GM20431 (cell line): ENCODE results near the gene GALNT13.

Experiments
- in situ Hi-C: fragments of 300-500 bp; cut with MseI, MboI; formaldehyde crosslinking; loops from one replicate; pipeline ENCODE4 v1.15.0; 2020; ENCODE audit warnings: low sequenced_read_pairs; ENCODE audit not compliant: unreplicated experiment

GALNT13 gene

DNA sequence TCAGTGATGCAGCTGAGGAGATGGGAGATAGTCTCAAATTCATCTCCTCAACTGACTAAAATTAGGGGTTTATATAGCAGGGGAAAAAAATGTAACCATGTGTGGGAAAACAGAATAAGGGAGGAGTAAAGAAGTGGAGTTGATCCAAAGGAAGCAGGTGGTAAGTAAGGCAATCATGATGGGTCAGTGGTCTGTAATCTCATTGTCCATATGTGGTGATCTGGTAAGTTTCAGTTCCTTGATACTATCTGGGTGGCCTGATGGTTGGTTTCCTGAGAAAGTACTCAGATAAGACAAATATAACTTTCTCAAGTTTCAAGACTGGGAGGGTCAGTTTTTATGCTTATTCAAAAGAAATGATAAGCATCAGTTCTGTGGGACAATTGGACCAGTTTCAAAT is 514.5 kb downstream of the GALNT13 start:
- in situ Hi-C loops = no loop called here

DNA sequence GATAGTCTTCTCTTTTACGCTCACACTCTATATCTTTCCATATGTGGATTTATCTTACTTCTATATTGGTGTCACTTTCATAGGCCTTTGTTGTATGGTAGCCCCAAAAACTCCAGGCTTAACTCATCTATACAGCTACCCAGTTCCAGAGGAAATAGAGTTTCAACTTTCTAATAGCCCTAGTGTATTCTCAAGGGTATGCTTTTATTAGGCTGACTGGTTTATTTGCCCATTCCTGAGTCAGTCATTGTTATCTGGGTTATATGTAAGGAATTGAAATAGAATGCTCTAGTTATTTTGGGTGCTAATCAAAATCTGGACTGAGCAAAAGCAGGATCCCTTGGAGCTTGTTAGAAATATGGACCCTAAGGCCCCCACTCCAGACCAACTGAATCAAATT is 519.3 kb downstream of the GALNT13 start:
- in situ Hi-C loops = no loop called here

DNA sequence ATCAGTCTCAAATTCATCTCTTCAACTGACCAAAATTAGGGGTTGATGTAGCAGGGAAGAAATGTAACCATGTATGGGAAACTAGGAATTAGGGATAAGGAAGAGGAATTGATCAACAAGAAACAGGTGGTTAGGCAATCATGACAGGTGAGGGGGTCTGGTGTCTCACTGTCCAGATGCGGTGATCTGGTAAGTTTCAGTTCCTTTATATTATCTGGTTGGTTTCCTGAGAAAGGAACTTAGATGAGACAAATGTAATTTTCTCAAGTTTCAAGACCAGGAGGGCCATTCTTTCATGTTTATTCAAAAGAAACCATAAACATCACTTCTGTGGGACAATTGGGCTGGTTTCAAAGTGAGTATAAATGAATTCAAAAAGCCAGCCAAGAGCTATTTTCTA is 520.5 kb downstream of the GALNT13 start:
- in situ Hi-C loops = no loop called here

DNA sequence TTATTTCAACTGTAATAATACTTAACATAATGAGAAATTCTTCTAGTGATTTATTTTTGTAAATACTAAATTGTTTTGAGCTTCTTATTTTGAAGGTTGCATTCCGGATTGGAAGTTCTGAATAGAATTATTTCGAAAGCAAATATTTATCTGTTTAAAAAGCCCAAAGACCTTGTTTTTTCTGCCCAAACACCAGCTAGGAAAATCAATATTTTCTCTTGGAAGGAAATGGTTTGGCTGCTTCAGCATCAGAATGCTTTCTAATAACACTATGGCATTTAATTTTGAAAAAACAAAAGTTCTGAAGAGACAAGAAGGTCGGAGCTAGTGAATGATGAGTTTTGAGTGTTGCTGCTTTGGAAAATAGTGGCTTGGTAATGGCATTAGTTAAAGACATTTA is 522.9 kb downstream of the GALNT13 start:
- in situ Hi-C loops = no loop called here

DNA sequence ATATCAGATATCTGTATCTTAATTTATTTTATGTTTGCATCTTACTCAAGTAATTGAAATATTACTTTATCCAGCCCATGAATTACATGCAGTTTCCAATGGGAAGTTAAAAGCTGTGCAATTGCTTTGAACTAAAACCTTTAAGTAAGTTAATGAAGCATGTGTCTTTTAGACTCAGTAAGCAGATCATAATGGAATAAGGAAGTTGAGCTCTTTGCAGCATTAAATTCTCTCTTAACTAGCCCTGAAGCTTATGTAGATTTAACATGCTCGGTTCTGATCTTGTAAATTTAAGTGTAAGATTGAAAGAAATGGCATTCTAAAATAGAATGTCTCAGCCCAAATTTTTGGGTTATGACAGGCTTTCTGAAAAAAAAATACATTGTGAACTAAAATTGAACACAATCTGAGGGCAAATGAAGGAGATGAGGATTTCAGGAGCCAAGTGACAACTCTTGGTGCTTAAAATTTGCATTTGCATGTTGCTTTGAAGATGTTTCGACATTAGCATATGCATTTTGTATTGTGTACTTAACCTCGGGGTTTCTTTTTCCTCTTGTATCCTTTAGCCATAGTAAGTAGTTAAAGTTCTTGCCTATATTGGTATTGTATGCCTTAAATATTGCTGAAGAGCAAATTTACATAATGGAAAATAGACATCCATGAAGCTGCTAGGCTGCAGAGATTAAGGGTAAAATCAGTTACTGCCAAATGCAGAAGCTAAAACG is 529.0 kb downstream of the GALNT13 start:
- in situ Hi-C loops = loop anchor here (25.0 kb wide), 1 partner anchor 837 kb away; no protein-coding TSS in a partner anchor

DNA sequence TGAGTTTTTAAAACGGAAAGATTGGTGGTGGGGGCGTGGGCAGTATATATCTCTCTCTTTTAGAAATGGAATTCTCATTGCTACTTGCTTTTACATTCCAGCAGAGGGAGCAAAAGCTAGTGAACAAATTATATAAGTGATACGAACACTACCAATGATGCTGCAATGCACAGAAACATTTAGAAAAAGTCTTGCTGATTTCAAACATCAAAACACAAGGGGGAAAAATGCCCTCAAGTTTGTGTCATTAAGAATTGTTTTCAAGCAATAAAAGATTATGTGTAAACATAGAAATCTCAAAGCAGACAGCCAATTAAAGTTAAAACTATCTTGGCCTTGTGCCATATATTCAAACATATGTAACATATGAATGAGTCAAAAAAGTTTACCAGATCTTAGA is 530.5 kb downstream of the GALNT13 start:
- in situ Hi-C loops = loop anchor here (25.0 kb wide), 1 partner anchor 835 kb away; no protein-coding TSS in a partner anchor

DNA sequence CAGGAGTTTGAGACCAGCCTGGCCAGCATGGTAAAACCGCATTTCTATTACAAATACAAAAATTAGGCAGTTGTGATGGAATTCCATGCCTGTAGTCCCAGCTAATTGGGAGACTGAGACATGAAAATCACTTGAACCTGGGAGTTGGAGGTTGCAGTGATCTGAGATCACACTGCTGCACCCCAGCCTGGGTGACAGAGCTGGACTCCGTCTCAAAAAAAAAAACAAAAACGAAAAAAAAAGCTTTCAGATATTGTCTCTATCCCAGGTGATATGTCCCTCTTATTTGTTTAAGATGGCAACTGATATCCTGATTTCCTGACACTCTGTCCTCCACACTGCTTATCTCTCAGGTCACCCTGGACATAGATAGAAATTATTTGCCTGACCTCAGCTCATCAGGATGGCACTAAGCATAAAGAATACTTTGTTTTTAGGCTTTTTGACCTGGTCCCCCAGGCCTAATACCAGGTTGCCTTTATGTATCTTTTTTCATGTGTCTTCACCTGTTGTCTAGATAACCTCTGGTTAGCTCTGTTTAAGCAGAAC is 531.6 kb downstream of the GALNT13 start:
- in situ Hi-C loops = loop anchor here (25.0 kb wide), 1 partner anchor 834 kb away; no protein-coding TSS in a partner anchor

DNA sequence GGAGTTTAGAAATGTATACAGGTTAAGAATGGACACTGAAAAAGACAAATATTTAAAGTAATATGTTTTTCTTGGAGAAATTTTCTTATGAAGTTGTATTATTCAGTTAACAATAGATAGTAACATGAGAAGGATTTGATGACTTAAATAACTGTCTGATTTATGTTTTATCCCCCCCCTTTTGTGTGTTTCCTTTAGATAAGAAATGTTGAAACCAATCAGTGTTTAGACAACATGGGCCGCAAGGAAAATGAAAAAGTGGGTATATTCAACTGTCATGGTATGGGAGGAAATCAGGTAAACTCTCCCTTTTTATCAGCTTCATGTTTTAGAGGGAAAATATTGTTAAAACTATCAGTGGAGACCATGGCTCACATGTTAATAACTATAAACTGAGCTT is 537.1 kb downstream of the GALNT13 start:
- in situ Hi-C loops = loop anchor here (25.0 kb wide), 1 partner anchor 829 kb away; no protein-coding TSS in a partner anchor

DNA sequence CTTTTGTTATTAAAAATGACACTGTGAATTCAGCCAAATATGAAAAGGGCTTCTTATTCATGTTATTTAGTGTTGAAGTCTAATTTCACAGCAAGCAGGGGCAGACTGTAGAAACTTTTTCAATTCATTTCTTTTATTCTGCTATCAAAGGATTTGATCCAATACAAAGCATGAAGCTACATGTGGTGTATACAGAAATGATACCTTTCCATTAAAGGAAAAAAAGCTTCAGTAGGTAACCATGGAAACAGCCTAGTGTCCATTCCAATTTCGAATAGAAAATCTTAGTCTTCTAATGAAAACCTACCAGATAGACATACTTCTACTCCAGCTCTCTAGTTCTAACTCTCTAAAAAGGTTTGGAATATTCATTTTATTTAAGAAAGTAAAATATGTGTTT is 550.5 kb downstream of the GALNT13 start:
- in situ Hi-C loops = loop anchor here (25.0 kb wide), 1 partner anchor 815 kb away; no protein-coding TSS in a partner anchor

DNA sequence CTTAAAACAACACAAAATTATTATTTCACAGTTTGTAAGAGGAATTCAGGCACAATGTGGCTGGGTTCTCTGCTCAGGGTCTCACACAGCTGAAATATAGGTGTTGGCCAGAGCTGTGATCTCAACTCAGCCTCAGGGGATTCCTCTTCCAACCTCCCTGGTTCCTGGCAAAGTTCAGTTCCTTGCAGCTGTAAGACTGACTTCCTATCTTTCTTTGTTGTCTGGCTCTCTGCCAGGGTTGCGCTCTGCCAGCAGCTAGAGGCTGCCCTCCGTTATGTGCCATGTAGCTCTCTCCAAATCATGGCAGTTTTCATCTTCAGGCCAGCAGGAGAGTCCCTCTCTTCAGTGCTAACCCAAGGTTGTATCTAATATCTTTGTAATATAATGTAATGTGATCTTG is 554.3 kb downstream of the GALNT13 start:
- in situ Hi-C loops = no loop called here

DNA sequence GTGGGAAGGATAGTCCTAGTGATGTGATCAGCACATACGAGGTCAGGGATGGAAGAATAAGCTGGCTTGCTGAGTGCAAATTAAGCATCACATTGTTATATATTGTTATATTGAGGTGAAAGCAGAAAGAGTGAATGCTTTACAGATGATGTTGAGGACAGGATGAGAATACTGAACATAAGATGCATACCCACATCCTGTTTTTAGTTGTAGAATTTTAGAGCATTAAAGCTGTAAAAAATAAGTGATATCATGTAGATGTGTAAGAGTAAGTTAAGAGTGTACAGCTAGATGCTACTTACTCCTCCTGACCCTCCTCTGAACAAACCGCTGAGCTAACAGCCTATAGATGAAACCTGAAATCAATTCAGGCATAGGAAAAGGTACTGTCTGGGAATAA is 555.7 kb downstream of the GALNT13 start:
- in situ Hi-C loops = no loop called here

DNA sequence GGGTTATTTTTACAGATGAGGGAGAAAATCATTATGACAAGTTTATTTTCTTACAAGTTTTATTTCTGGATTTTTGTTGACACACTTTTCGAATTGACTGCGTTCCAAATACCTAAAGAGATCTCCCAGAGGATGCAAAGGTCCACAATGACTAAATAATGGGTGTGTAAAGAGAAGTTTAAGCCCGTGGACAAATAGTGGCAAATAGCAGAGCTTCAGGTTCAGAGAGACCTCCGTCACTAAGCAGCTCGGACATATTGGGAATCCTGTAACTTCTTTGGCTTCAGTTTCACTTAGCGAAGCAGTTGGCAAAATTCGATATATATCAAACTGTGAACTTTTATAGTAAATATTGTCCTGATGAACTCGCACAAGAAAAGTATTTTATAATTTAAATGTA is 556.3 kb downstream of the GALNT13 start:
- in situ Hi-C loops = no loop called here

DNA sequence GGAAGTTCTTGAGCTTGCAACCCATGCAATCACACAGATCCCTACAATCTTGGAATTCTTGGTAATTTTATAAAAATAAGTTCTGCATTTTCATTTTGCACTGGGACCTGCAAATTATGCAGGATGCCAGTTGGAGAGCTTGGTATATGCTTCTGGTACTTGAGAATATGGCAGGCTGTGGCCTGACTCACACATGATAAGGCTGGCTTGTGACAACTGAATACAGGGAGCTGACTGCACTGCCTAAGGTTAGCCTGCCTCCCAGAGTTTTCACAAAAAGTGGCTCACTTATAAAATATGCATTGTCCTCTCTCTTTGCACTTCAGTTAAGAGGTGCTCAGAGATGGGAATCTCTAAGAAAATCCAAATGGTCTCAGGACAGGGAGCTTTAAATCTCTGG is 561.3 kb downstream of the GALNT13 start:
- in situ Hi-C loops = no loop called here

DNA sequence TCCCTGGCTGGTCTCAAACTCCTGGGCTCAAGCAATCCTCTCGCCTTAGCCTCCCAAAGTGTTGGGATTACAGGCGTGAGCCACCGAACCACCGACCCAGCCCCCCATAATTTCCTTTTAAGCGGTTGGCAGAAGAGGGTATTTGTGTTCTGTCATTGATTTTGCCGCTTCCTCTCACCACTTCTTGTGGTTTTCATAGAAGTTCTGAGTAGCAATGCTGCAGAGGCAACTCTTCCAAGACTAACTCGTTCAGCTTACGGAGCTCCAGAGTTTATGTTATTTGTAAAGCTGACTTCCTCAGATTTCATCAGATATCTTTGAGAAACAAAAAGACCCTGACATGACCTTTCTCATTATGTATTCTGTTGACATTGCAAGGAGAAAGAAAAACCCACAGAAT is 565.4 kb downstream of the GALNT13 start:
- in situ Hi-C loops = no loop called here

DNA sequence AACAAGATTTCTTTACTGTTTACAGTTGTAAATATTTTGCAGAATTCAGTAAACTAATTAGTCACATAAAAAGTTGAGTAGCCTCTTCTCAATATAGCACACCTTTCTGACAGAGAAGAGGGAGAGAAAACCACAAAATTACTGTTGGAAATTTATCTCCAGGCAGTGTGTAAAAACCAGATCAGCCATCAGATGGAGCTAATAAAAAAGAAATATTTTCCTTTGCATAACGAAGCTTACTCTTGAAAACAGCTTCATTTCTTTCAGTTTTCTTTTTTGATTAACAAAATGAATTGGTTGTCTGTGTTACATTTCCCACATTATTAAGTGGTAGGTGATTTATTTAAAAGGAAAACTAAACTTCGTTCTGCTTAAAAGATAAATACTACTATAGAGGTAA is 567.4 kb downstream of the GALNT13 start:
- in situ Hi-C loops = no loop called here

DNA sequence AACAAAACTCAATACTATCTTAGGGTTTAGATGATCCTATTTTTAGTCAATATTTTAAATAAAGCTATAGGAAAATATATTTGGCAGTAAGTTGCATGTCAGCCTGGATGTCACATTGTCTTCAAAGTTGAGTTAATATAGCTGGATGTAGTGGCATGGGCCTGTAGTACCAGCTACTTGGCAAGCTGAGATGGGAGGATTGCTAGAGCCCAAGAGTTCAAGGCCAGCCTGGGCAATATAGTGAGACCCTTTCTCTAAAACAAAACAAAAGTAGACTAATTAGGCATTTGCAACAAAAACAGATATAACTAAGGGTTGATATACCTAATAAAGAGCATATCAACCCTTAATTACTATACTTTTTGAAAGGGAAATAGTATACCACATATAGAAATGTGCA is 572.2 kb downstream of the GALNT13 start:
- in situ Hi-C loops = no loop called here

DNA sequence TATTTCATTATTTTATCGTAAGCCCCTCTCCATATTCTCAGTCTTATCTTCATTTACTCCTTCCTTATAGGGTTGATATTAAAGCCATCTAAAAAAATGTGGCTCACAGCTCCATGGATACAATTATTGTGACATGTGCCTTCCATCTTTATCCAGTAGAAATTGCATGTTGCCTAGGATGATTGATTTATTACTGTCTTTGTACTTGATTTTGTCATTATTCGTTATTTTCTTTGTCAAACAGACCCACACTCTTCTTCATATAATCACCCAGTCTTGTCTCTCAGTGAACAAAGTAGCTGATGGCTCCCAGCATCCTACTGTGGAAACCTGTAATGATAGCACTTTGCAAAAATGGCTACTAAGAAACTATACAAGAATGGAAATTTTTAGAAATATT is 574.6 kb downstream of the GALNT13 start:
- in situ Hi-C loops = no loop called here

DNA sequence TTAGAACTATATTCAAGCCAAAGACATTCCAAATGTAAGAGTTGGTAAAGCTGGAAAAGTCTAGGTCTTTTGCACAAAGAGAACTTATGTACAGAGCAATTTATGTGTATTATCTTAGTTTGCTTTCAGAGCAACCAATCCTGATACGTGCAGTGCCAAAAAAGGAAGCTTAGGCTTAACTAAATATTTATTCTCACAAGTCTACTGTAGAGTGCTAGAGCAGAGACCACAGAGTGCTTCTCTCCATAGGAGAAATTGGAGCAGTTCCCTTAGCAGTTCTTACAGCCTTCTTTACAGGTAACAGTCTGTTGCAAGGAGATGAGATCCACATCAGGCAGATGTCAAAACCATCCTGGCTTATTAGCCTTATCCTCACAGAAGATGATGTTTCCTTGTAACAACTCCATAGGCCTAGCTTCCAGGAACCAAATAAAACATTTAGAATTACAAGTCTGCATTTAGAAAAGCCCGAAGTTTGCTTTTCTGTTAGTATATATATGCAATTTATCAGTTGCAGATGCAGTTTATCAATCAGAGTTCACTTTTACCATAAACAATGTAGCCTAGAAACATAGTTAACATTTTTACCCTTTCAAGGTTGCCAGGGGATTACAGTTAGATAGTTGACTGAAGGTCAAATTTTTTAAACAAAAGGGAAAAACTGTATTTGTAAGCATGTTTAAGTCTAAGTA is 576.2 kb downstream of the GALNT13 start:
- in situ Hi-C loops = no loop called here

DNA sequence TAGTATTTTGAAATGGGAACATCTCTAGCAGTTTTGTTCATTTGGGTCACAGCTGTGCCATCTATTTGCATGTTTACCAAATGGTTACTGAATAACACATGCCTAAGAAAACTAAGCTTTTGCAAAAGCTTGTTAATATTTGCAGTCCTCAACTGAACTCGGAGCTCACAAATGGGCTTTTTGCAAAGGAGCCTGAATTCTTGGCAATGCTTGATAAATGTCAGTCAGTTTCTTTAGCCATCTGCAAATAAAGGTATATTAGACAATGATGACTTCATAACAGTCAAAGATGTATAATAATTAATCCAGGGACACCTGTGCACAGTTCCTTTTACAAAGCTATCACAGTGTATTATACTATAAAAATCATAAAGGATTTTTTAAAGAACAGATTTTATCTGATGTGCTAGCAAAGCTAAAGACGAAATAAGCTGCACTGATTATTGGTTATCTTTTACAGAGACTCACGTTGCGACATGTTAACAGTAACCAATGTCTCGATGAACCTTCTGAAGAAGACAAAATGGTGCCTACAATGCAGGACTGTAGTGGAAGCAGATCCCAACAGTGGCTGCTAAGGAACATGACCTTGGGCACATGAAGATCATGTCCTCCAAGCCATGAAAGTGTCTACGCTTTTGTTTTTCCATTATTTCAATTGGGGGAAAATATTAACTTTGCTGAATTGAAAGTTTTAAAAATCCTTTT is 578.4 kb downstream of the GALNT13 start:
- in situ Hi-C loops = no loop called here

DNA sequence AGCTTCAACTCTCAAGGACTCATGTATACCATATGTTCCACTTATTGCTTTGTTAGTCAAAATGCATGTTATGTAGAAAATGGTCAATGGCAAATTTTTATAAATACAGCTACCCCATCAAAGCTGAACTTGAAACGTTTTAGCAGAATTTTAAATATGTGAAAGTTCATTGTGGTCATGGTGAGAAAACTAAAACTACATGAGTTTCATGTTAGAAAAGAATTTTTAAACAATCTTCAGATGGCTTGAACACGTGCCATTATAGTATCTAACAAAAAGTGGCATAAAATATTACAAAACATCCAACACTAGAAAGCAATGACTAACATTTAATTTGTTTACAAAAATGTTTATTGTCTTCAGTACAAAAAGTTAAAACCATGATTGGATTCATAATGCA is 580.7 kb downstream of the GALNT13 start:
- in situ Hi-C loops = no loop called here
